Thoracic aorta (tissue), 2 donors: ENCODE data around the gene ISG15. TPM values are rescaled to one million over a fixed set of nuclear protein-coding genes. Genes with fewer than 3 reads are reported as not detected.
"Not testable (repeated sequence)": the region's sequence is repeated elsewhere in the genome, so short reads cannot be mapped to it uniquely, and the experiment has no call there.

Source experiments
- ATAC-seq: fragments of 150-250 bp; one replicate; pipeline ENCODE4 v1.8.0; 2017; ENCODE audit warnings: low read depth; ENCODE audit not compliant: insufficient number of reproducible peaks, low FRiP score
- DNase-seq: peaks from one replicate; pipeline ENCODE4 v3.0.0-alpha.2; 2020; ENCODE audit warnings: low spot score
- H3K27ac ChIP-seq, 2 donors: fragments of 200-600 bp; sonication (generic); 1 replicate in 1 of 2; 2 replicates in 1 of 2; pipeline ENCODE4 v1.5.1; 2016; ENCODE audit warnings: mild to moderate bottlenecking in 2 of 2, moderate library complexity in 2 of 2
- H3K27me3 ChIP-seq: fragments of 200-600 bp; sonication (generic); replicated peaks from 2 replicates; pipeline ENCODE4 v1.6.0; 2016; ENCODE audit warnings: mild to moderate bottlenecking; ENCODE audit not compliant: insufficient read depth
- H3K36me3 ChIP-seq: fragments of 200-600 bp; sonication (generic); one replicate; pipeline ENCODE4 v1.5.1; 2016
- H3K4me1 ChIP-seq, 2 donors: fragments of 200-600 bp; sonication (generic); 1 replicate in 1 of 2; 2 replicates in 1 of 2; pipeline versions ENCODE4 v1.5.1 to v1.6.0; 2016; ENCODE audit warnings: low read depth in 2 of 2, mild to moderate bottlenecking in 1 of 2; ENCODE audit not compliant: control insufficient read depth in 1 of 2
- H3K4me3 ChIP-seq: fragments of 200-600 bp; sonication (generic); 2 replicates; pipeline ENCODE4 v1.5.1; 2016; ENCODE audit warnings: mild to moderate bottlenecking
- H3K9me3 ChIP-seq: fragments of 200-600 bp; sonication (generic); 2 replicates; pipeline ENCODE4 v1.5.1; 2016
- total RNA-seq, 2 donors: library from RNA; depleted of rRNA; stranded (reverse); fragments of >200 nt; gene quantifications; one replicate each; pipeline versions ENCODE4 v1.1.0 to v1.2.3, GENCODE V29; 2016
- TF ChIP-seq, protein P1 (sequence below): fragments of 200-600 bp; sonication (generic); IDR thresholded peaks from one replicate; pipeline ENCODE4 v1.5.1; 2019; ENCODE audit warnings: antibody characterized with exemption

Gene ISG15
- total RNA-seq, 2 donors from 2014 or later = 31.5 to 104 TPM

DNA sequence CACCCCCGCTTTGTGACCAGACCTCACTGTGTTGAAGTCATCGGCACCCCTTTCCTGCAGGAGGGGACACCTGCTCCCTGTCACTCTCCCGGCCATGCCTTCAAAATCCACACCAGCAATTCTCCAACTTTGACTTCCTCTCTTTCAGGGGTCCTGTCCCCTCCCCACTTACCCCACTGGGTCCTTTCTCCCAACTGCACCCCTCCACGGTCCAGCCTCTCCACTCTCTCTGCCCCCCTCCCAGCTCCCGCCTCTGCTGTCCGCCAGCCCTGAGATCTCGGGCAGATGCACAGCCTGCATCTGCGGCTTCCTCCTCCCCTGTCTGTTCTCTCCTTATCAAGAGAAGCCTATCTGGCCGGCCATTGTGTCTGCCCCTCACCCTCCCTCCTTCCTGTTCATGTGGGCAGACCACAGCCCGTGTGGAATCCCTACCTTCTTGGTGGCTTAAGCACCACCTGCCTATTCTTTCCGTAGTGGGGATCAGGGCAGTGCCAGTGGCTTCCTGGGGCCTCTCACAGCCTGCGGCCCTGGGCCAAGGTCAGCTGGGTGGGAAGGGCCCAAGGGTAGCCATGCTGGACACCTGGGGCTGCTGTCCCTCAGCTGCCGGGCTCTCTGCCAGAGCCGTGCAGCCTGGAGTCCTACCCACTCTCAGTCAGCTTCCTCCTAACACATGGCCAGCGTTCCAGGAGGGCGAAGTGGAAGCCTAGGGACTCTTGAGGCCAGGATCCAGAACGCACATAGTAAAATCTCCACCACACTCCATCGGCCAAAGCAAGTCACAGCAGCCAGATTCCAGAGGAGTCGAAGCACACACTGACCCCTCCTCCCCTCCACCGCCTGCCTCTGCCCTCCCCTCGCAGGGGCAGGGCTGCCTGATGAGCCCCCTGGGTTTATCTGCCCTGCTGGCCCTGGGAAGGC is 8.3 kb upstream of the ISG15 start:
- Histone ChIP-seq H3K4me3 (no peak overlapping the region), H3K36me3 (no peaks in the 10 kb centered on the region), H3K4me1 (peaks cover 4 to 28% of the 10 kb centered on the region in 2 donors), H3K9me3 (no peaks in the 10 kb centered on the region), H3K27ac (no peak overlapping the region), H3K27me3 (no peaks in the 10 kb centered on the region)
- TF ChIP-seq, protein P1, sequence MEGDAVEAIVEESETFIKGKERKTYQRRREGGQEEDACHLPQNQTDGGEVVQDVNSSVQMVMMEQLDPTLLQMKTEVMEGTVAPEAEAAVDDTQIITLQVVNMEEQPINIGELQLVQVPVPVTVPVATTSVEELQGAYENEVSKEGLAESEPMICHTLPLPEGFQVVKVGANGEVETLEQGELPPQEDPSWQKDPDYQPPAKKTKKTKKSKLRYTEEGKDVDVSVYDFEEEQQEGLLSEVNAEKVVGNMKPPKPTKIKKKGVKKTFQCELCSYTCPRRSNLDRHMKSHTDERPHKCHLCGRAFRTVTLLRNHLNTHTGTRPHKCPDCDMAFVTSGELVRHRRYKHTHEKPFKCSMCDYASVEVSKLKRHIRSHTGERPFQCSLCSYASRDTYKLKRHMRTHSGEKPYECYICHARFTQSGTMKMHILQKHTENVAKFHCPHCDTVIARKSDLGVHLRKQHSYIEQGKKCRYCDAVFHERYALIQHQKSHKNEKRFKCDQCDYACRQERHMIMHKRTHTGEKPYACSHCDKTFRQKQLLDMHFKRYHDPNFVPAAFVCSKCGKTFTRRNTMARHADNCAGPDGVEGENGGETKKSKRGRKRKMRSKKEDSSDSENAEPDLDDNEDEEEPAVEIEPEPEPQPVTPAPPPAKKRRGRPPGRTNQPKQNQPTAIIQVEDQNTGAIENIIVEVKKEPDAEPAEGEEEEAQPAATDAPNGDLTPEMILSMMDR = no peak
- ATAC-seq (no peak), DNase-seq (no peak)

DNA sequence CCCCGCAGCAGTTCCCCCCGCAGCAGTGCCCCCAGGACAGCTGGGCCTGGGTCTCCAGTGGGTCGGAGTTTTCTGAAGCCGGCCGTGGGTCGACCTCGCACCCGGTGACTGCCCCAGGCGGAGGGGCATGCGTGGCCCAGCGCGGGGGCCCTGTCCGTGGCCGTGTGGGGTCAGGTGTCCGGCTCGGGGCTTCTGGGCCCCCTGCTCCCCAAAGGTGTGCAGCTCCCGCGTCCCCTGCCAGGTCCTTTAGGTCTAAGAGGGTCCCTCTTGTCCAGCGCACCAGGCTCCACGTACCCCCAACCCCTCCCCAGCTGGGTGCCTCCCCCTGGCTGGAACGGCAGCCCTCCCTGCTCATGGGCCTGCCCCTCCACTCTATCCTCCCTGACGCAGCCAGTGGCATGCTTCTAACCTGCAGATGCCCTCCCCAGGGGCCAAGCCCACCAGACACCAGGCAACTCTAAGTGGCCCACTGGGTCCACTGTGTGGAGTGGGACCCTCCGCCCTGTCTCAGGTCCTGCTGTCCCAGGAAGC is 7.5 kb upstream of the ISG15 start:
- peaks cover 4 to 24% of the 10 kb centered on the region in 2 donors for H3K4me1 ChIP-seq
- H3K4me3 ChIP-seq = no peak overlapping the region
- no peak for ATAC-seq
- no peaks in the 10 kb centered on the region for H3K36me3 ChIP-seq
- H3K27me3 ChIP-seq = no peaks in the 10 kb centered on the region
- no peak for DNase-seq
- TF ChIP-seq, protein P1 = no peak
- no peak overlapping the region for H3K27ac ChIP-seq
- H3K9me3 ChIP-seq = no peaks in the 10 kb centered on the region

DNA sequence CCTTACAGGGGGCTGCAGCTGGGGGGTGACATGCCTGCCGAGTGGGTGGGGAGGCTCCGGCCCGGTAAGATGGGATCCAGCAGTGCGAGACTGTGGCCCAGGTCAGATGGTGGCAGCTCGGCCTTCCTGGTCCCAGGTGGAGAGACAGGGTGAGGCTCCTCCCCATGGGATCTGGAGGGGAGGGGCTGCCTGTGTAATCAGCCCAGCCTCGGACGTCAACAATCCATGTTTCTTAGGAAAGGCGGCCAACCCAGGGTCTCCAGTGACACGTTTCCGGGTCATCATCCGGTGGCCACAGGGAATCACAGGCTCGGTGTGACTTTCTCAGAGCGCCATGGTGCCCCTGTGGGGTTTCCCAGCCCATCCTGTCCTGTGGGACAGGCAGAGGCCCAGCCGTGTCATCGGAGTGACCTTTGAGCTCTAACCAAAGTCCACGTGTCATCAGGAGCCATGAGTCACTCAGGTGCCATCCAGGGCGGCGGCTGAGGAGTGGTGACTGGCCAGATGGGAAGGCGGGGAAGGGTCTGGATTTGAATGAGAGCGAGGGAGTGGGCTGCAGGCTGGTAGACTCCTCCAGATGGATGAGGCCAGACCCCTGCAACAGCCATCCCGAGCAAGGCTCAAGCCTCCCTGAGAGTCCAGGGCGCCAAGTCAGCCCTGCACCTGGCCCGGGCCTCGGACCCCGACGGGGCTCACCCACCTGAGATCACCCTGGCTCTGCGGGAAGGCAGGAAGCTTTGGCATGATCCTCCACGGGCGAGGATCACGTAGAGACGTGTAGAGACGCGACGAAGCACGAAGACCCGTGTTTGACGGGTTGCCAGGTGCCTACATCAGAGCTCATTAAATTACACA is 6.8 kb upstream of the ISG15 start:
- Histone ChIP-seq H3K36me3 (no peaks in the 10 kb centered on the region), H3K27me3 (no peaks in the 10 kb centered on the region), H3K4me1 (peaks cover 4 to 17% of the 10 kb centered on the region in 2 donors), H3K9me3 (no peaks in the 10 kb centered on the region), H3K4me3 (no peak overlapping the region), H3K27ac (no peak overlapping the region)
- ATAC-seq = no peak
- TF ChIP-seq, protein P1 = no peak
- no peak for DNase-seq

DNA sequence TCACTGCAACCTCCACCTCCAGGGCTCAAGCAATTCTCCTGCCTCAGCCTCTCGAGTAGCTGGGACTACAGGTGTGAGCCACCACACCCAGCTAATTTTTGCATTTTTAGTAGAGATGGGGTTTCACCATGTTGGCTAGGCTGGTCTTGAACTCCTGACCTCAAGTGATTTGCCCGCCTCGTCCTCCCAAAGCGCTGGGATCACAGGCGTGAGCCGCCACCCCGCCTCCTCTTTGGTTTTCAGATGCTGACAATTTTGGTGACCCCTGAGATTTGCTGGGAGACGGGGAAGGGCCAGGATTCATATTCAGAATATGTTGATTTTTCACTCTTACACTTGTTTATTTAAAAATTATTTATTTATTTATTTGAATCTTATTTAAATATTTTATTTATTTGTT is 3.2 kb upstream of the ISG15 start:
- H3K27me3 ChIP-seq, DNase-seq, ATAC-seq, H3K27ac ChIP-seq, H3K36me3 ChIP-seq, H3K4me3 ChIP-seq, H3K9me3 ChIP-seq: not testable (repeated sequence)
- peaks cover 7 to 24% of the 10 kb centered on the region in 2 donors for H3K4me1 ChIP-seq

DNA sequence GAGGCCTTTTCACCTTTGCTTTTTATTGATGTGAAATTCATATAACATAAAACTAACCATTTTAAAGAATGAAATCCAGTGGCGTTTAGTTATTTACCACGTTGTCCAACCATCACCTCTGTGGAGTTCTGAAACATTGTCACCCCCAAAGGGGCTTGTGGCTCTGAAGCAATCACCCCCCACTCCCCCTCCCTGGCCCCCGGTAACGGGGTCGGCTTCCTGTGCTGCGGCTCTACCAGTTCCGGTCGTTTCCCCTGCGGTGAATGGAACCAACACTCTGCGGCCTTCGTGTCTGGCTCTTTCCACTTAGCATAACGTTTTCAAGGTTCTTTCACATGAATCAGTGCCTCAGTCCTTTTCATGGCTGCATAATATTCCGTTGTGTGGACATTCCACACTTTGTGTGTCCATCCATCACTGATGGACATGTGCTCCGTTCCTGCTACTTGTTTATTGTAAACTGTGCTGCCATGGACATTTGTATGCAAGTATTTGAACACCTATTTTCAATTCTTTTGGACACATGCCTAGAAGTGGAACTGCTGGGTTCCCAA is 1.8 kb upstream of the ISG15 start:
- H3K4me3 ChIP-seq = no peak overlapping the region
- H3K4me1 ChIP-seq = peaks cover 7 to 16% of the 10 kb centered on the region in 2 donors
- H3K27me3 ChIP-seq = no peaks in the 10 kb centered on the region
- TF ChIP-seq, protein P1 = no peak
- H3K9me3 ChIP-seq = no peaks in the 10 kb centered on the region
- DNase-seq = no peak
- no peak overlapping the region for H3K27ac ChIP-seq
- no peaks in the 10 kb centered on the region for H3K36me3 ChIP-seq
- no peak for ATAC-seq

DNA sequence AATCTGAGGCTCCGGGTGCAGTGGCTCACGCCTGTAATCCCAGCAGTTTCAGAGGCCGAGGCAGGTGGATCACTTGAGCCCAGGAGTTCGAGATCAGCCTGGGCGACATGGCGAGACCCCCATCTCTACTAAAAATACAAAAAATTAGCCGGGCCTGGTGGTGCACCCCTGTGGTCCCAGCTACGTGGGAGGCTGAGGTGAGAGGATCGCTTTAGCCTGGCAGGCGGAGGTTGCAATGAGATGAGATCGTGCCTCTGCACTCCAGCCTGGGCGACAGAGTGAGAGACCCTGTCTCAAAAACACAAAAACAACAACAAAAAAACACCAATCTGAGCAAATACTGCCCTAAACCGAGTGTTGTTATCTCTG is 577 bp upstream of the ISG15 start:
- Histone ChIP-seq H3K4me3 (peak overlapping the region; percentile 82), H3K4me1 (peaks cover 7 to 16% of the 10 kb centered on the region in 2 donors), H3K27ac (peak overlapping the region in 1 of 2 donors; percentile 90)
- not testable (repeated sequence) for H3K36me3 ChIP-seq, DNase-seq, H3K9me3 ChIP-seq, ATAC-seq, H3K27me3 ChIP-seq
